HK-2 (cell line): ENCODE measurements around the gene CPN2.
A peak's percentile ranks its signal among the peaks of the same experiment; 100 is the strongest.

Experiments used
- DNase-seq: peaks from one replicate; pipeline ENCODE4 v3.0.0-alpha.2; 2018; ENCODE audit not compliant: unreplicated experiment

The CPN2 gene

GRCh38 chr3:194380326-194380725, 29.2 kb upstream of the CPN2 start:
- DNase-seq = no peak

- DNase-seq = no peak
These were observed 28.5 kb upstream of the CPN2 start for GRCh38 chr3:194379651-194380050.

- DNase-seq = no peak
These were observed 28.1 kb upstream of the CPN2 start for GRCh38 chr3:194379231-194379630.

- DNase-seq = no peak
These were observed 26.6 kb upstream of the CPN2 start for GRCh38 chr3:194377708-194378107.

GRCh38 chr3:194376241-194376560, 25.1 kb upstream of the CPN2 start:
- DNase-seq = no peak

GRCh38 chr3:194375473-194376240, 24.5 kb upstream of the CPN2 start:
- DNase-seq = no peak

GRCh38 chr3:194374935-194375334, 23.8 kb upstream of the CPN2 start:
- no peak for DNase-seq

GRCh38 chr3:194373899-194374298, 22.8 kb upstream of the CPN2 start:
- no peak for DNase-seq

- no peak for DNase-seq
These were observed 21.9 kb upstream of the CPN2 start for GRCh38 chr3:194373028-194373427.

- DNase-seq = no peak
These were observed 19.6 kb upstream of the CPN2 start for GRCh38 chr3:194370753-194371152.

GRCh38 chr3:194369522-194370279, 18.6 kb upstream of the CPN2 start, which contains the start of gene LRRC15:
TSS of gene LRRC15 (minus strand) at chr3:194369743. CDS start at chr3:194361043, 8,700 bp downstream.
- DNase-seq = peak; percentile 47

GRCh38 chr3:194368918-194369317, 17.8 kb upstream of the CPN2 start:
- DNase-seq = no peak

- no peak for DNase-seq
These were observed 17.1 kb upstream of the CPN2 start for GRCh38 chr3:194367992-194368841.

- no peak for DNase-seq
These were observed 14.9 kb upstream of the CPN2 start for GRCh38 chr3:194365978-194366490.

GRCh38 chr3:194365526-194365925, 14.4 kb upstream of the CPN2 start:
- no peak for DNase-seq

GRCh38 chr3:194364652-194365434, 13.7 kb upstream of the CPN2 start:
- no peak for DNase-seq

- no peak for DNase-seq
These were observed 13.2 kb upstream of the CPN2 start for GRCh38 chr3:194364314-194364651.

- DNase-seq = no peak
These were observed 9.4 kb upstream of the CPN2 start for GRCh38 chr3:194360568-194360967.

- no peak for DNase-seq
These were observed 6.6 kb upstream of the CPN2 start for GRCh38 chr3:194357681-194358080.

GRCh38 chr3:194355379-194355778, 4.3 kb upstream of the CPN2 start:
- DNase-seq = no peak

GRCh38 chr3:194354315-194354714, 3.2 kb upstream of the CPN2 start:
- no peak for DNase-seq
